Smooth muscle cell of the coronary artery (primary cell): ENCODE data around the gene WNT9B. TPM values are rescaled to one million over a fixed set of nuclear protein-coding genes. Genes with fewer than 3 reads are reported as not detected.

Experiments
- total RNA-seq: library from RNA; depleted of rRNA; stranded (reverse); fragments of >200 nt; gene quantifications from 2 replicates; pipeline ENCODE4 v1.2.3, GENCODE V29; 2014; ENCODE audit warnings: low replicate concordance

The WNT9B gene
- total RNA-seq, result not detected in 2 replicates

GRCh38 chr17:46851029-46851741 lies at the start of gene WNT9B:
Gene WNT9B (plus strand): TSS chr17:46851583. CDS start chr17:46851639, 56 bp downstream.

GRCh38 chr17:46818316-46818928 lies 33.0 kb upstream of the WNT9B start, which contains the start of gene WNT3:
Gene WNT3 (minus strand): TSS chr17:46818692. CDS start chr17:46818597, 95 bp downstream.

GRCh38 chr17:46922804-46923635 lies 71.6 kb downstream of the WNT9B start, which contains the start of gene GOSR2:
Gene GOSR2 (plus strand): TSS chr17:46923160. CDS start chr17:46923193, 33 bp downstream.

Other genes starting within 250 kb of the WNT9B start
- 0.59 and 1.4 TPM in 2 replicates for gene WNT3, start 32.9 kb upstream of the WNT9B start, total RNA-seq
- 39.3 and 59.7 TPM in 2 replicates for gene GOSR2, start 71.6 kb downstream of the WNT9B start, total RNA-seq
- gene RPRML, start 127.7 kb downstream of the WNT9B start, total RNA-seq, result 0.08 TPM in 1 of 2 replicates, not detected in the other